Endothelial cell of umbilical vein (primary cell): Measurements from ENCODE around the gene RECQL5. TPM values are rescaled to one million over a fixed set of nuclear protein-coding genes. Genes with fewer than 3 reads are reported as not detected.

Experiments used
- BruUV-seq: library from RNA; stranded (reverse); fragments of 400-500 nt; replicated peaks from 2 replicates; lab custom pipeline; 2021; lab: Mats Ljungman, UMichigan
- CTCF ChIA-PET: fragments of 300-600, 350-600 bp; sonication (Branson Sonifier 250); formaldehyde crosslinking; loops from one replicate; lab custom pipeline; 2021; ENCODE audit warnings: antibody characterized with exemption, inconsistent platforms; lab: Charles Lee
- POLR2A ChIA-PET: fragments of 300-600, 350-600 bp; sonication (Branson Sonifier 250); formaldehyde crosslinking; loops from one replicate; lab custom pipeline; 2021; ENCODE audit warnings: antibody characterized with exemption, inconsistent platforms; lab: Charles Lee
- DNase-seq: peaks from one replicate; pipeline ENCODE4 v3.0.0-alpha.2; 2011; ENCODE audit warnings: low read depth, low spot score
- FAIRE-seq: peaks from 2 replicates; lab custom pipeline; 2011; peaks lifted over from hg19 to GRCh38; lab: Jason Lieb, UNC
- H2AFZ ChIP-seq: 2 replicates; pipeline ENCODE4 v1.6.0; 2012; ENCODE audit warnings: low read depth, low read length, control low read depth, inconsistent platforms
- H3K27ac ChIP-seq: 2 replicates; pipeline ENCODE4 v1.5.1; 2011; ENCODE audit warnings: low read depth, mild to moderate bottlenecking, control low read depth, low read length, moderate library complexity; ENCODE audit not compliant: insufficient read depth
- H3K27me3 ChIP-seq, 2 experiments: 2 replicates each; pipeline versions ENCODE4 v1.6.0 to v1.6.1; 2011; ENCODE audit warnings: low read length in 2 of 2, mixed read lengths in 1 of 2; ENCODE audit not compliant: control insufficient read depth in 2 of 2, insufficient read depth in 2 of 2
- H3K36me3 ChIP-seq, 2 experiments: 2 replicates in 1 of 2; 3 replicates in 1 of 2; pipeline ENCODE4 v1.5.1; 2011; ENCODE audit warnings: low read length in 2 of 2, mild to moderate bottlenecking in 1 of 2, moderate library complexity in 1 of 2; ENCODE audit not compliant: control insufficient read depth in 2 of 2, insufficient read depth in 2 of 2; ENCODE audit errors: extremely low read depth in 1 of 2
- H3K4me1 ChIP-seq: 3 replicates; pipeline ENCODE4 v1.5.1; 2011; ENCODE audit warnings: mild to moderate bottlenecking, low read length; ENCODE audit not compliant: control insufficient read depth, insufficient read depth; ENCODE audit errors: extremely low read depth
- H3K4me2 ChIP-seq: 2 replicates; pipeline ENCODE4 v1.6.1; 2011; ENCODE audit warnings: low read length, control low read depth, mixed read lengths; ENCODE audit not compliant: insufficient read depth
- H3K4me3 ChIP-seq, 3 experiments: fragments of 200-600 bp in 1 of 3; sonication (generic), shearing (Covaris generic) in 1 of 3; replicated peaks in 1 of 3; 2 replicates each; pipeline ENCODE4 v1.5.1; 2011 to 2016; ENCODE audit warnings: control low read depth in 3 of 3, low read length in 3 of 3, mild to moderate bottlenecking in 2 of 3, inconsistent platforms in 1 of 3, low read depth in 1 of 3, moderate library complexity in 1 of 3; ENCODE audit not compliant: insufficient read depth in 1 of 3
- H3K79me2 ChIP-seq: 2 replicates; pipeline ENCODE4 v1.6.0; 2012; ENCODE audit warnings: low read length, inconsistent platforms; ENCODE audit not compliant: control insufficient read depth, insufficient read depth
- H3K9ac ChIP-seq: replicated peaks from 2 replicates; pipeline ENCODE3; 2011; ENCODE audit warnings: low read length, control low read depth; ENCODE audit not compliant: insufficient read depth; ENCODE audit errors: extremely low read depth
- H3K9me1 ChIP-seq: replicated peaks from 3 replicates; pipeline ENCODE4 v1.6.0; 2011; ENCODE audit warnings: mild to moderate bottlenecking, low read length; ENCODE audit not compliant: control insufficient read depth, insufficient read depth; ENCODE audit errors: extremely low read depth
- H3K9me3 ChIP-seq: replicated peaks from 2 replicates; pipeline ENCODE4 v1.5.1; 2012; ENCODE audit warnings: low read length, inconsistent platforms; ENCODE audit not compliant: control insufficient read depth, insufficient read depth
- H4K20me1 ChIP-seq: replicated peaks from 2 replicates; pipeline ENCODE3; 2011; ENCODE audit warnings: mild to moderate bottlenecking, low read length; ENCODE audit not compliant: control insufficient read depth, insufficient read depth; ENCODE audit errors: extremely low read depth
- CTCF ChIP-seq, 2 donors: IDR thresholded peaks; 1 replicate in 1 of 2; 2 replicates in 1 of 2; pipeline ENCODE4 v1.5.1; 2011; ENCODE audit warnings: low read length in 2 of 2, mild to moderate bottlenecking in 2 of 2, moderate library complexity in 2 of 2, control low read depth in 1 of 2, inconsistent platforms in 1 of 2, low read depth in 1 of 2; ENCODE audit not compliant: insufficient read depth in 1 of 2; ENCODE audit errors: extremely low read depth in 1 of 2
- EZH2 ChIP-seq: IDR thresholded peaks from 2 replicates; pipeline ENCODE4 v1.6.1; 2012; ENCODE audit warnings: borderline replicate concordance, low read depth, mild to moderate bottlenecking, moderate library complexity, low read length, inconsistent platforms; ENCODE audit not compliant: severe bottlenecking
- FOS ChIP-seq: IDR thresholded peaks from 2 replicates; pipeline ENCODE4 v1.6.1; 2011; ENCODE audit warnings: mild to moderate bottlenecking, low read length, moderate library complexity, borderline replicate concordance; ENCODE audit not compliant: insufficient read depth
- GATA2 ChIP-seq: IDR thresholded peaks from 2 replicates; pipeline ENCODE4 v1.7.0; 2011; ENCODE audit warnings: low read depth, mild to moderate bottlenecking, moderate library complexity, mixed read lengths, low read length; ENCODE audit not compliant: insufficient read length, insufficient read depth
- JUN ChIP-seq: IDR thresholded peaks from 2 replicates; pipeline ENCODE4 v1.6.1; 2011; ENCODE audit warnings: borderline replicate concordance, low read depth; ENCODE audit not compliant: insufficient read length, insufficient read depth
- MYC ChIP-seq: IDR thresholded peaks from one replicate; pipeline ENCODE4 v1.6.1; 2011; ENCODE audit warnings: mild to moderate bottlenecking, low read depth, low read length
- POLR2A ChIP-seq: IDR thresholded peaks from 2 replicates; pipeline ENCODE4 v1.6.1; 2012; ENCODE audit warnings: low read depth, mild to moderate bottlenecking, control low read depth, low read length
- POLR2AphosphoS5 ChIP-seq: IDR thresholded peaks from 2 replicates; pipeline ENCODE4 v1.6.1; 2012; ENCODE audit warnings: low read depth, mild to moderate bottlenecking, control low read depth, low read length, moderate library complexity; ENCODE audit not compliant: insufficient read depth
- dilution Hi-C: fragments of 300-500 bp; cut with MboI; formaldehyde crosslinking; loops from one replicate; pipeline ENCODE4 v1.15.0; 2019; ENCODE audit warnings: low sequenced_read_pairs; ENCODE audit not compliant: extremely low pct_ligation_motif_present
- intact Hi-C: fragments of 100-400 bp; cut with micrococcal nuclease; formaldehyde crosslinking; loops from one replicate; pipeline ENCODE4 v1.10.0; 2022
- polyA plus RNA-seq, 4 experiments: library from polyadenylated mRNA; depleted of rRNA in 3 of 4; stranded (reverse) in 3 of 4; unstranded in 1 of 4; fragments of >200 nt; gene quantifications; 2 replicates each; pipeline versions ENCODE4 v1.2.1 to v1.2.3, GENCODE V29; 2011 to 2012; ENCODE audit warnings: missing spikeins in 1 of 4
- total RNA-seq: library from RNA; stranded (reverse); gene quantifications from 2 replicates; pipeline ENCODE4 v1.2.3, GENCODE V29; 2021
- TF ChIP-seq, protein P1 (sequence below): IDR thresholded peaks from 2 replicates; pipeline ENCODE4 v1.6.1; 2011; ENCODE audit not compliant: insufficient read depth, insufficient read length

Gene RECQL5
- total and polyA plus RNA-seq, 2 donors (not counting 3 experiments of a cell fraction or from before 2014, with no cell fraction given): 21.3 to 30.7 TPM

DNA sequence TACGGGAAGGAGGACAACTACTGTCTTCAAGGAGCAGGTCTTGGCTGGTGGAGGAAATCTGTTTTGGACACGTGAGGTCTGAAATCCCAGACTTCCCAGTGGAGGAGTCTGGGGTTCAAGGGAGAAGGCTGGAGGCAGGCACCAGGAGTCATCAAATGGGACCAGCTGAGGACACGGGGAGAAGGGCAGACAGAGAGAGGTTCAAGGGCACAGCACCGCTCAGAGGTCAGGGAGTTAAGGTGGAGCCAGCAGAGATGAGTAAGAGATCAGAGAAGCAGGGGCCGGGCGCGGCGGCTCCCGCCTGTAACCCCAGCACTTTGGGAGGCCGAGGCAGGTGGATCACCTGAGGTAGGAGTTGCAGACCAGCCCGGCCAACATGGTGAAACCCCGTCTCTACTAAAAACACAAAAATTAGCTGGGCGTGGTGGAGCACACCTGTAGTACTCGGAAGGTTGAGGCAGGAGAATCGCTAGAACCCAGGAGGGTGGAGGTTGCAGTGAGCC lies 44.1 kb downstream of the RECQL5 start:
- no peak overlapping the region for H3K4me2 ChIP-seq
- H2AFZ ChIP-seq: no peak overlapping the region
- H3K4me1 ChIP-seq: no peaks in the 10 kb centered on the region
- ChIA-PET CTCF (interaction anchor here (1.6 to 16.3 kb wide), 5 partner anchors 10 to 125 kb away, joined by 3 to 625 read pairs (median 34); partner anchors contain the start of gene SMIM5), POLR2A (no interaction called here)
- no peaks in the 10 kb centered on the region for H3K9me1 ChIP-seq
- intact Hi-C loops: no loop called here
- TF ChIP-seq, protein P1, sequence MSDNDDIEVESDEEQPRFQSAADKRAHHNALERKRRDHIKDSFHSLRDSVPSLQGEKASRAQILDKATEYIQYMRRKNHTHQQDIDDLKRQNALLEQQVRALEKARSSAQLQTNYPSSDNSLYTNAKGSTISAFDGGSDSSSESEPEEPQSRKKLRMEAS: no peak
- TF ChIP-seq POLR2A (no peak), GATA2 (no peak), FOS (no peak), POLR2AphosphoS5 (no peak), CTCF (IDR thresholded peaks at IDR 0.05; ENCODE audit: extremely low read depth in 1 of 2, insufficient read depth in 1 of 2, low read depth in 1 of 2, low read length in 2 of 2) (no peak), MYC (no peak), EZH2 (no peak), JUN (no peak)
- no peak for FAIRE-seq
- no peaks in the 10 kb centered on the region for H3K79me2 ChIP-seq
- no TSS peak for BruUV-seq
- no peaks in the 10 kb centered on the region for H3K36me3 ChIP-seq
- H3K27ac ChIP-seq: no peak overlapping the region
- dilution Hi-C loops: no loop called here
- H3K9ac ChIP-seq: no peak overlapping the region
- H3K9me3 ChIP-seq: no peaks in the 10 kb centered on the region
- no peaks in the 10 kb centered on the region for H4K20me1 ChIP-seq
- DNase-seq: no peak
- no peaks in the 10 kb centered on the region for H3K27me3 ChIP-seq
- no peak overlapping the region for H3K4me3 ChIP-seq
